Lung (tissue), 12 donors: ENCODE results near the gene TRPC4AP. TPM values are rescaled to one million over a fixed set of nuclear protein-coding genes. Genes with fewer than 3 reads are reported as not detected.
A peak's percentile ranks its signal among the peaks of the same experiment; 100 is the strongest.

Source experiments
- ATAC-seq: fragments of 200-7000 bp; cut with Tn5 transposase; one replicate; pipeline ENCODE4 v1.9.1; 2020; ENCODE audit warnings: moderate number of reproducible peaks; ENCODE audit not compliant: insufficient read depth, low FRiP score
- DNase-seq, 3 donors: peaks; one replicate each; pipeline ENCODE4 v3.0.0-alpha.2; 2013 to 2017
- H3K27ac ChIP-seq, 2 donors: one replicate each; pipeline ENCODE4 v1.5.1; 2013; ENCODE audit warnings: mild to moderate bottlenecking in 2 of 2, moderate library complexity in 2 of 2, control low read depth in 1 of 2, inconsistent platforms in 1 of 2, low read depth in 1 of 2, low read length in 1 of 2
- H3K27me3 ChIP-seq, 3 donors: one replicate each; pipeline ENCODE4 v1.5.1; 2013; ENCODE audit warnings: low read length in 2 of 3; ENCODE audit not compliant: control insufficient read depth in 3 of 3, insufficient read depth in 3 of 3
- H3K36me3 ChIP-seq, 4 donors: one replicate each; pipeline ENCODE4 v1.5.1; 2013; ENCODE audit warnings: low read length in 4 of 4, mild to moderate bottlenecking in 1 of 4, moderate library complexity in 1 of 4; ENCODE audit not compliant: control insufficient read depth in 4 of 4, insufficient read depth in 4 of 4
- H3K4me1 ChIP-seq, 5 donors: one replicate each; pipeline ENCODE4 v1.5.1; 2013; ENCODE audit warnings: low read length in 5 of 5, mild to moderate bottlenecking in 2 of 5, moderate library complexity in 1 of 5; ENCODE audit not compliant: control insufficient read depth in 5 of 5, insufficient read depth in 5 of 5
- H3K4me3 ChIP-seq: one replicate; pipeline ENCODE4 v1.5.1; 2013; ENCODE audit warnings: mild to moderate bottlenecking, control low read depth, moderate library complexity
- H3K9ac ChIP-seq, 2 donors: one replicate each; pipeline ENCODE4 v1.5.1; 2013; ENCODE audit warnings: low read length in 2 of 2, control low read depth in 1 of 2; ENCODE audit not compliant: insufficient read depth in 1 of 2
- H3K9me3 ChIP-seq, 4 donors: one replicate each; pipeline ENCODE4 v1.5.1; 2013; ENCODE audit warnings: low read length in 3 of 4, mild to moderate bottlenecking in 1 of 4, moderate library complexity in 1 of 4; ENCODE audit not compliant: control insufficient read depth in 4 of 4, insufficient read depth in 3 of 4
- CTCF ChIP-seq: IDR thresholded peaks from 2 replicates; pipeline ENCODE4 v1.5.1; 2012; ENCODE audit warnings: mild to moderate bottlenecking; ENCODE audit errors: control extremely low read depth, extremely low read depth
- WGBS, 2 donors: extraction: QIAGEN DNeasy Blood & Tissue Kit; methylation state at CpG; one replicate each; pipeline ENCODE4 v1.1.7; 2013; 5-methylcytosine and 5-hydroxymethylcytosine counted together
- polyA plus RNA-seq, 2 donors: library from polyadenylated mRNA; stranded (reverse); fragments of 200-250 nt; gene quantifications; one replicate each; pipeline ENCODE4 v1.2.1, GENCODE V29; 2013
- total RNA-seq, 2 donors: library from RNA; depleted of rRNA in 1 of 2; stranded (reverse); fragments of >200 nt in 1 of 2; gene quantifications; one replicate each; pipeline ENCODE4 v1.2.1, GENCODE V29; 2014 to 2021
- donor health status: control.
- donor health status: control.
- donor health status: Bipolar disorder and iron deficiency.
- donor health status: healthy.
- donor health status: DM: yes; HTN: yes; CAD: no.

The TRPC4AP gene
- total and polyA plus RNA-seq, 4 donors = 37.6 to 62.5 (median 50.2) TPM

- Histone ChIP-seq H3K4me3 (no peak overlapping the region), H3K4me1 (peaks cover 0 to 6% (median 0%) of the 10 kb centered on the region in 5 donors), H3K36me3 (peaks cover 5 to 53% (median 18%) of the 10 kb centered on the region in 4 donors), H3K27me3 (no peaks in the 10 kb centered on the region), H3K9me3 (no peaks in the 10 kb centered on the region), H3K9ac (no peak overlapping the region), H3K27ac (peak overlapping the region in 1 of 2 donors; percentile 43)
- ATAC-seq = no peak
- no peak for DNase-seq
- no peak for TF ChIP-seq CTCF
- 84 to 86% methylated on average over 14 of the region's 14 CpGs for WGBS, 2 donors
These were observed 98.0 kb downstream of the TRPC4AP start for GRCh38 chr20:34994509-34995131.

GRCh38 chr20:34993941-34994508, 98.6 kb downstream of the TRPC4AP start:
- H3K36me3 ChIP-seq = peaks cover 5 to 47% (median 18%) of the 10 kb centered on the region in 4 donors
- no peak for DNase-seq

GRCh38 chr20:34992751-34993417, 99.7 kb downstream of the TRPC4AP start:
- H3K27ac ChIP-seq = peak overlapping the region in 1 of 2 donors; percentile 71
- DNase-seq (no peak), ATAC-seq (no peak)
- 95 to 96% methylated on average over 20 of the region's 20 CpGs for WGBS, 2 donors
- H3K36me3 ChIP-seq = peaks cover 5 to 38% (median 14%) of the 10 kb centered on the region in 4 donors
- H3K9me3 ChIP-seq = no peaks in the 10 kb centered on the region
- no peak overlapping the region for H3K9ac ChIP-seq
- H3K27me3 ChIP-seq = no peaks in the 10 kb centered on the region
- no peak overlapping the region for H3K4me3 ChIP-seq
- H3K4me1 ChIP-seq = peaks cover 0 to 6% (median 2%) of the 10 kb centered on the region in 5 donors
- no peak for TF ChIP-seq CTCF

More at GRCh38 chr20:34993941-34994508, 98.6 kb downstream of the TRPC4AP start:
- Histone ChIP-seq H3K4me3 (no peak overlapping the region), H3K9ac (no peak overlapping the region), H3K4me1 (peaks cover 0 to 6% (median 0%) of the 10 kb centered on the region in 5 donors), H3K9me3 (no peaks in the 10 kb centered on the region), H3K27ac (peak overlapping the region in 1 of 2 donors; percentile 71), H3K27me3 (no peaks in the 10 kb centered on the region)
- no peak for TF ChIP-seq CTCF
- ATAC-seq = no peak
- WGBS, 2 donors = 93 to 95% methylated on average over 22 of the region's 22 CpGs
